GM21390 (cell line): ENCODE results near the gene CCL17.
A peak's percentile ranks its signal among the peaks of the same experiment; 100 is the strongest.
"Not testable (repeated sequence)": the region's sequence is repeated elsewhere in the genome, so short reads cannot be mapped to it uniquely, and the experiment has no call there.

Experiments
- ATAC-seq: cut with Tn5 transposase; IDR thresholded peaks from one replicate; pipeline ENCODE4 v1.9.1; 2021; ENCODE audit not compliant: unreplicated experiment

CCL17 gene

DNA sequence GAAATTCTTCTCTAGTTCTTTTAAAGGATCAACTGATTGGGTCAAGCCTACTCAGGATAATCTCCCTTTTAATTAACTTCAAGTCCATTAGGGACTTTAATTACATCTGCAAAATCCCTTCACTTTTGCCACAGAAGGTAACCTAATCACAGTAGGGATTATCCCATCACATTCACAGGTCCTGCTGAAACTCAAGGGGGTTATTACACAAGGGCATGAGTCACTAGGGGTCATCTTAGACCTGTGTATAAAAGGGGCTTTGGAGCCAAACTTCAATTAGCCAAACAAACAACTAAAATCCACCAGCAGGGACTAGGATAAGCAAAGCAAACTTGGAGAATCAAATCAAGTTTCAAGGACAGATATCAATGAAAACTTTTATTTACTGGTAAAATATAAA lies 23.3 kb downstream of the CCL17 start:
- no peak for ATAC-seq

DNA sequence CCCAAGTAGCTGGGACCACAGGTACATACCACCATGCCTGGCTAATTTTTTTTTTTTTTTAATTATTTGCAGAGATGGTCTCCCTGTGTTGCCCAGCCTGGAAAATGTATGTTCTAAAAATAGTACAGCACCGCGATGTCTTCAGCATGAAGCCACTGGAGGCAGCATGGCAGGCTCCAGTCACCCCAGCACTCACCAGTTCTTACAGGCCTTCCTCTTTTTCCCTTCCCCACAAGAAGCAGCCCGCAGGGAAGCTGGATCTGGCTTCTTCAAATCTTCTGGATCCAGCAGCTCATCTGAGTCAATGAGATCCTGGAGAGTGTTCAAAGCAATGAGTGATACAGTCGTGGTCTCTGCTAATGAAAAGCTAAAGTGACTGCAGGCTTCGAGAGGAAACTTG lies 26.4 kb downstream of the CCL17 start:
- no peak for ATAC-seq

DNA sequence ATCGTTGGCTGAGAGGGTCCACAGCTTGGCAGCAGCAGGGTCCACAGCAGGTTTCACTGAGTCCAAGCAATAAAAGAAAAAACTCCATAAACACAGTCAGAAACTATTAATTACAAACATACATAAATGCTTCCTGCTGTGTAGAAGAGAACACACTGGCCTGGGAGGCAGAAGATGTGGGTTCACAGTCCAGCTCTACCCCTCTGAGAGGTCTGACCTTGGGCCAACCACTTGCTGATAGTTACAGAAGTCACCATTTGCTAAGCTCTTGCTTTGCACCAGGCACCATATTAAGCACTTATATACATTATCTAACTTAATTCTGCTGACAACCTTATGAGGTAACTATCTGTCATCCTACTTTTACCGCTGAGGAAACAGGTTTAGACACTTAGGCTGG lies 27.9 kb downstream of the CCL17 start:
- ATAC-seq, result no peak

DNA sequence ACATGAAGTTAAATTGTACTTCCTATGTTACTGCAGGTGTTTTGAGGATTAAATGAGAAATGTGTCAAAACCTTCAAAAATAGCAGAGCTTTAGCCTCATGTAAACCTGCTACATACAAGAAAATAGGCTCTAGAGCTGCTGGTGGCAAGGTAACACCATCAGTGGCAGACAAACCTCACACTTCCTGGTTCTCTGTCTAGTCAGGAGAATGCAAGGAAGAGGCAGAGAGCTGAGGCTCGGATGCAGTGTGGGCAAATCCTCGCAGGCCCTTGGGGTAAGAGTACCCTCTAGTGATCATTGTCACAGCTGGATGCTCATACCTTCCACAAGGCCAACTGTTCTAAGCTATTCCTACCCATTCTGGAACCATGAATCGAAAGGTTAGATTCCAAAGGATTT lies 28.4 kb downstream of the CCL17 start:
- ATAC-seq, result no peak

DNA sequence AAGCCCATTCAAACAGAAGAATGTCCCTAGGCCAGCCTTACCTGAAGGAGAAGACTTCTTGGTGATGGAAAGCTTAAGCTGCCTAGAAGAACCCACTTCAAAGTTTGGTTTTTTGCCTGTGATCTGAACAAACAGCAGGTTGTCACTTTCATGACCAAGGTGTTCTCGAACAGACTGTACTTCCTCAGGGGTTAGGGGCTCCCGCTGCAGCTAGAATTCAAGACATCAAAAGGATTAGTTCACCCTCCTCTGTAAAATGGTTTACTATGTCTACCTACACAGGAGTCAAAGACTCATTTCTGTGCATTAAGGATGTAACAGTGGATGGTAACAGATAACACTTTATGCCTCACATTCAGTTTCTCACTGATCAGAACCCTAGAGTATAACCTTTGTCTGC lies 29.4 kb downstream of the CCL17 start:
- no peak for ATAC-seq

DNA sequence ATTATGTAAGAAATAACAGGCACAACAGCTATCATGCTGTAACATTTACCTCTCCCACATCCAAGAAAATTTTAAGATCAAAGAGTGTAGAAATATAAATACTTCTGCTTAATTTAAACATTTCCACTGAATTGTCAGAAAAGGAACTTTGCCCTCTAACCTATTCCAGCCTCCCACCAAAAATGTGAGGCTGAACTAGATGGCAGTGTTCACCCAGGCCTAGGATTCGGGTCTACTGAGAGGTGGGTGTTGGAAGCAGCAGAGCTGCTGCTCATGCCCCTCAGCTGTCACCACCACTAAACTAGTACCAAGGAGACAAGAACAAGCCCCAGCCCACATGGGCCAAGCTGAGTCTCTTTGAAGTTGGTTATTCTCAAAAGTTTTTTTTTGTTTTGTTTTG lies 31.3 kb downstream of the CCL17 start:
- no peak for ATAC-seq

DNA sequence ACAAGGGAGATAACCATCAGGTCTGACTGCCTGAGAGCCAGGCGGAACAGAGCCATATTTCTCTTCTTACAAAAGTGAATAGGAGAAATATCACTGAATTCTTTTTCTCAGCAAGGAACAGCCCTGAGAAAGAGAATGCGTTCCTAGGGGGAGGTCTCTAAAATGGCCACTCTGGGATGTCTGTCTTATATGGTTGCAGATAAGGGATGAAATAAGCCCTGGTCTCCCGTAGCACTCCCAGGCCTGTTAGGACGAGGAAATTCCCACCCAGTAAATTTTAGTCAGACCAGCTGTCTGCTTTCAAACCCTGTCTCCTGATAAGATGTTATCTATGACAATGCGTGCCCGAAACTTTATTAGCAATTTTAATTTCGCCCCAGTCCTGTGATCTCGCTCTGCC lies 35.4 kb downstream of the CCL17 start:
- ATAC-seq, result not testable (repeated sequence)

DNA sequence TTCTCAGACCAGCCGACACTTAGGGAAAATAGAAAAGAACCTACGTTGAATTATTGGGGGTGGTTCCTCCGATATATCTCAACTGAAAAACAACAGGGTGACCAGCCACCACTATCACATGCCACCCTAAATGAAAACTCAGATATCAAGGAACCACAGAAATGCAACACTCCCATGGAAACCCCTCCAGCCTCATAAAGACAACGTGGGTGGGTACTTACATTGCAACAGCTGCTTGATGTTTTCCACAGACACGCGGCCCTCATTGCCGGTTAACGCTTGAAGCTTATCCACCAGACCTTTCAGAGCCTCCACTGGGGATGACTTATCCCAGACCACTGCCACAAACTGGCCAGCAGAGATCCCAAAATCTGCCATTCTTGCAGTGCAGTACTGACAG lies 36.0 kb downstream of the CCL17 start:
- not testable (repeated sequence) for ATAC-seq

DNA sequence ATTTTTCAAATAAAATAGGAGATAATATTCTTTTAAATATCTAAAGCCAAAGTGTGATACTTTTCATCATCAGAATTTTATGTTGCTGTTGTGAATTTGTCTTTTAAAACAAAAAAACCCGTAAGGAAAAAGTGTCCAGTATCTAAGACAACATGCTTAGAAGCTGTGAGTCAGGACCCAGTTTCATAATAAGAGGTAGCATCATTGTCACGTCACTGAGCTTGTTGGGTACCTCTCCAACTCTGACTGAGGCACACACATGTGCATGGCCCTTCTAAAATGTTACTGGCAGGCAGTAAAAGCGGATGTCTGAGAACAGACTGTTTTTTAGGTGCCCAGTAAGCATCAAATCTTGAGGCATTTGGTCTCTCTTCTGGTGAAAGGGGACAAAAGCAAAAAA lies 40.1 kb downstream of the CCL17 start:
- no peak for ATAC-seq

DNA sequence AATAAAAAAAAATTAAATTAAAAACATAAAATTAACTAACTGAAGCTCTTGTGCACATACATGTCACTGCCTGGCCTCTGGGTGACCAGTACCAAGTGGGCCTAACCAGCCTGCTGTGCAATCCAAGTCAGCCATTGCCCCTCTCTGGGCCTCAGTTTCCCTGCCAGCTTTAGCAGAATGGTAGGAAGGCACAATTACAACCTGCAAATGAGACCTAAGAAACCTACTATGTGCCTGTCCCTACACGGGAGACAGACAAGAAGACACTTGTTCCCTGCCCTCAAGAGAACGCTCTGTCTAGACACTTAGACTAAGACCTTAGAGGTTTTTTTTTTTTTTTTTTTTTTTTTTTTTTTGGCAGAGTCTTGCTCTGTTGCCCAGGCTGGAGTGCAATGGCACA lies 40.9 kb downstream of the CCL17 start:
- ATAC-seq, result no peak

DNA sequence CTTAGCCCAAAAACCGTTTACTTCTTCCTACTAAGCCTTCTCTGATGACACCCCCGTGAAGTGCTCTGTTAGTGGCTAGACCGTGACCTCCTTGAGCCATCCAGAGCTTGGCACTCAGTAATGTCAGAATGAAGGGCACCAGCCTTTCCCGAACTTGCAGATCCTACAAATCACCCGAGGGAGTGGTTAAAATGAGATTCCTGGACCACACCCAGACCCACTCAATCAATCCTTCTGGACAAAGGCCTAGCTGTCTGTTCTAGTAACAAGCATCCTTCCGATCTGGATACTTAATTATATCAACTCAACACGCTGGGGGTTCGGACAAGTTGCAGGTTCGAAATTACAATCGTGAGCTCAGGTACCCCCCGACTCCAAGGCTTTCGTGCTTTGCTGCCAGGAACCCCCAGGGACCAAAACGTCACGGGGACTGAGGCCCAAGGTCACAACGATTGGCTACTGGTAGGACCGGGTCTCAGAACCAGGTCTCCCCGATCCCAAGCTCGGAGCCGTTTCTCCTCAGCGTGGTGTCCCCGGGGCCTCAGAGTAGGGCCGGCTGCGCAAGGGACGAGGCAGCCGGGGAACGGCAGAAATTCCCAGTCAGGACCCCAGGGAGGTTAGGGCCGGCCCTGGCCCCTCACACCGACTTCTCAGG lies 42.1 kb downstream of the CCL17 start:
- peak; percentile 28 for ATAC-seq

DNA sequence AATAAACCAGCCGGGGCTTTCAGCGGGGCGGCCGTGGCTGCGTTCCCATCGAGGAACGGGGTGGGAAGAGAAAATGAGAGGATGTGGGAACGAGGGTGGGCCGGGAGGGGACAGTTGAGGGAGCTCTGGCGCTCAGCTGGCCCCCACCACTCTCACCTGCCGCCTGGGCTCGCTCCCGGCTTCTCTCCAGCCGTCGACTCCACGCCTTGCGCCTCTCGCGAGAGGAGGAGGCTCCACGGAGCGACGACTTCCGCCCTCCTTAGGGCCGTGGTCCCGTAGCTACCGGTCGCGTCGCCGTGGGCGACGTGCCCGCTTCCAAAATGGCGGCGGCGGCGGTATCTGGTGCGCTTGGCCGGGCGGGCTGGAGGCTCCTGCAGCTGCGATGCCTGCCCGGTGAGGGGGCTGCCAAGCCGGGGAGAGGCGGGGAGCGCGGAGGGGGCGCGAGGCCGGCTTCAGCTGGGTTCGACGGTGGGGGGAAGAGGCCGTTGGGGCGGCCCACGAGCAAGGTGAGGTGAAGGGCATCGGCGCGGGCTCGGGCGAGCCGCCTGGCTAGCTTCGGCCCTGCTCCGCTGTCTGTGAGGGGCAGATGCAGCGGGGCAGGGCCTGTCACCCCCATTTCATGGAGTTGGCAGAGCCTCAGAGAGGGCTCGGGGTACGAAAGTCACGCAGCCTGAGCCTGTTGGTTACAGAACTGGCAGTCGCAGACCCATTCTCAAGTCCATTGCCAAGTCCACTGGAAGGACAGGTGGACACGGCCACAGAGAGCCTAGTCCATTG lies 42.8 kb downstream of the CCL17 start, which contains the start of the genes CIAPIN1 and COQ9:
CIAPIN1 (minus strand) TSS at position 200 of the 777 bp plus-strand sequence. CDS start 6,457 bp downstream, outside the sequence.
COQ9 (plus strand) TSS at position 294 of the 777 bp plus-strand sequence; CDS start at position 321, 27 bp downstream.
- ATAC-seq, result peak; percentile 98

DNA sequence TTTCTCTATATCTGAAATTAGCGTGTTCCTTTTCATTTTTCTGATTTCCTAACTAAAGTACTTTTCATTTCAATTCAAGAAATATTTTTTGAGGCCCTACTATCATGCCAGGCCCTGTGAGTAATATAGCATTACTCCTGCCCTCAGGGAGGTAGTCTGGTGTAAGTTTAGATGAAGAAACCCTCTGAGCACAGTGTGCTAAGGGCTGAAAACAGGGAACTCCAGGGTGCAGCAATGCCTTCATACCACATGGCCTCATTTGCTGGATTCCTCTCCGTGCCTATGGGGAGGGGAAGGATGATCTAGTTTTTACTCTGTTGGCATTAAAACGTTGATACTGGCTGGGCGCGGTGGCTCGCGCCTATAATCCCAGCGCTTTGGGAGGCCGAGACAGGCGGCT lies 47.5 kb downstream of the CCL17 start:
- no peak for ATAC-seq

DNA sequence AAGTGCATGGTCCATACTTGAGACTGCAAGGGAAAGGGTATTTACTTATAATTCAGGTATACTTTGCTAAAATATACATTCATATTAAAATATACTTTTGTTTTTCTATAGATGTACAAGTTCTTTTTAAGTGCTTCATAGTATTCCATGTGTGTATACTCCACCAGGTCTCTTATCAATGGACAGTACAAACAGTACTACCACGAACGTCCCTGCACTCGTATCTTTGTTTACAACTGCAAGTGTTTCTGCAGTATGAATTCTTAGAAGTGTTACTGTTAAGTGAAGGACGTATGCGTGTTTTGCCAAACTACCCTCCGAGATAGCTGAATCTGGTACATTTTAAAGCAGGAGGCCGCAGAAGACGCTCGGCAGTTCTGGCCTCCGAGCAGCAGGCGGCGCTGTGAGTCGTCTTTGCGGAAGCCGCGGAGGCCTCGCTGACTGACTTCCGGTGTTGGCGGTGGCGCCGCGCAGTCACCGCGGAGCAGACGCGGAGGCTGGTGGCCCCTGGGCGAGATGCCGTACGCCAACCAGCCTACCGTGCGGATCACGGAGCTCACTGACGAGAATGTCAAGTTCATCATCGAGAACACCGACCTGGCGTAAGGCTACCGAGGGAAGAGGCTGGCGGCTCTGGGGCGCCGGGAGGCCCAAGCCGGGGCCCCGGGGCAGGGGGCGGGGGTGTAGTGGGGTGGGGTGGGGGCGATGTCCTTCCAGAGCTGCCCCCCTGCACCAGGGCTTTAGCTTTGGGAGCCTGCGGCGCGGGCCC lies 57.8 kb downstream of the CCL17 start, which contains the start of gene POLR2C:
POLR2C (plus strand) TSS at position 471 of the 769 bp plus-strand sequence; CDS start at position 517, 46 bp downstream.
- ATAC-seq, result peak; percentile 94

DNA sequence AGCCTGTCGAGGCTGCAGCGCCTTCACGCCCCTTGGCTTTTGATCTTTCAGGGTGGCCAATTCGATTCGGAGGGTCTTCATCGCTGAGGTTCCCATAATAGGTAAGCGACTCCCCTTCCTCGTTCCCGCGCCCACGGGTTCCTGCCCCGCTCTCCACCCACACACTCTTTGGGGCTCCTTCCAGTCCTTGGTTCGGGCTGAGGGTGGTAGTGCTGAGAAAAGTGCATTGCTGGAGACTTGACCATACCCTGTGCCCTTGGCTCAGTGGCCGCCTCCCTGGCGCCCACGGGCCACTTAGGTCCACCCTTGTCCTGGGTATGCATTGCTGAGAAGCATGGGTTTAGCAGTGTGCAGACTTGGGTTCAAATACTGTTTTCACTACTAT lies 58.4 kb downstream of the CCL17 start:
- ATAC-seq, result no peak

DNA sequence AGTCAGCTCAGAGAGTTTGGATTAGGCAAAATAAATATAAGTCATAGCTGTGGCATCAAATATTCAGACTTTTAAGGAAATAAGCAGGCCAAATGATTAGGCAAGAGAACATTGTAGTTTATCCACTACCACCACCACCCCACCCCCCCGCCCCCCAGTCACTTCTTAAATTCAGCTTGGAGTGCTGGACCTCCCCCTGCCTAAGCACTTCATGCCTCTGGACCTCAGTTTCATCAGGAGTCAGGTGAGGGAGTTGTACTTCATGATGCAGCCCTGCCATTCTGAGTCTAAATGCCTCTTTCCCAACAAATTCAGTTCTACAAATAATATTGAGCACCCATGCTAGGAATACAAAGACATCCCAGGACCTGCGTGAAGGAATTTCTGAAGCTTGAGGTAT lies 60.0 kb downstream of the CCL17 start:
- ATAC-seq, result no peak
